Trophoblast cell (in vitro differentiated cells and primary cell): ENCODE results near the gene PRKAA1.

ENCODE experiments used
- DNase-seq, 2 donors: peaks; one replicate each; pipeline ENCODE4 v3.0.0-alpha.2; 2016
- H2AFZ ChIP-seq: 2 replicates; pipeline ENCODE4 v1.6.1; 2013; ENCODE audit warnings: low read length, moderate library complexity, mild to moderate bottlenecking; ENCODE audit not compliant: insufficient read depth, poor library complexity
- H2AK5ac ChIP-seq: 2 replicates; pipeline ENCODE4 v1.6.1; 2013; ENCODE audit warnings: mild to moderate bottlenecking, low read length
- H2BK120ac ChIP-seq: 2 replicates; pipeline ENCODE4 v1.6.1; 2013; ENCODE audit warnings: low read length, mild to moderate bottlenecking, moderate library complexity; ENCODE audit not compliant: insufficient read depth, poor library complexity
- H2BK12ac ChIP-seq: 2 replicates; pipeline ENCODE4 v1.6.1; 2013; ENCODE audit warnings: mild to moderate bottlenecking, low read length, moderate library complexity
- H2BK5ac ChIP-seq: 2 replicates; pipeline ENCODE4 v1.6.1; 2013; ENCODE audit warnings: low read length, low read depth, moderate library complexity, mild to moderate bottlenecking; ENCODE audit not compliant: poor library complexity
- H3K14ac ChIP-seq: 2 replicates; pipeline ENCODE4 v1.6.1; 2013; ENCODE audit warnings: mild to moderate bottlenecking, low read length
- H3K18ac ChIP-seq: 2 replicates; pipeline ENCODE4 v1.6.1; 2013; ENCODE audit warnings: mild to moderate bottlenecking, low read length
- H3K23ac ChIP-seq: 2 replicates; pipeline ENCODE4 v1.6.1; 2013; ENCODE audit warnings: low read length
- H3K27ac ChIP-seq: 2 replicates; pipeline ENCODE4 v1.5.1; 2013; ENCODE audit warnings: low read depth, mild to moderate bottlenecking, inconsistent platforms, low read length, moderate library complexity
- H3K27me3 ChIP-seq: 2 replicates; pipeline ENCODE4 v1.6.1; 2013; ENCODE audit warnings: inconsistent platforms, mild to moderate bottlenecking, low read length, moderate library complexity; ENCODE audit not compliant: insufficient read depth
- H3K36me3 ChIP-seq, 2 experiments: 1 replicate in 1 of 2; 2 replicates in 1 of 2; pipeline ENCODE4 v1.6.1; 2013; ENCODE audit warnings: low read length in 2 of 2, mild to moderate bottlenecking in 2 of 2, moderate library complexity in 1 of 2; ENCODE audit not compliant: insufficient read depth in 2 of 2, control insufficient read depth in 1 of 2
- H3K4ac ChIP-seq: 2 replicates; pipeline ENCODE4 v1.6.1; 2013; ENCODE audit warnings: low read depth, mild to moderate bottlenecking, low read length, moderate library complexity
- H3K4me1 ChIP-seq, 2 experiments: 1 replicate in 1 of 2; 2 replicates in 1 of 2; pipeline ENCODE4 v1.6.1; 2013; ENCODE audit warnings: low read length in 2 of 2, mild to moderate bottlenecking in 2 of 2, moderate library complexity in 1 of 2; ENCODE audit not compliant: insufficient read depth in 2 of 2, control insufficient read depth in 1 of 2
- H3K4me2 ChIP-seq: 2 replicates; pipeline ENCODE4 v1.6.1; 2013; ENCODE audit warnings: inconsistent platforms, mild to moderate bottlenecking, low read length, moderate library complexity
- H3K4me3 ChIP-seq: 2 replicates; pipeline ENCODE4 v1.5.1; 2013; ENCODE audit warnings: mild to moderate bottlenecking, low read depth, low read length, inconsistent platforms
- H3K79me1 ChIP-seq: one replicate; pipeline ENCODE4 v1.6.1; 2013; ENCODE audit warnings: low read length
- H3K79me2 ChIP-seq: 2 replicates; pipeline ENCODE4 v1.6.1; 2013; ENCODE audit warnings: low read length, mild to moderate bottlenecking; ENCODE audit not compliant: control insufficient read depth, insufficient read depth, poor library complexity
- H3K9ac ChIP-seq: 2 replicates; pipeline ENCODE4 v1.6.1; 2013; ENCODE audit warnings: mild to moderate bottlenecking, low read length
- H3K9me3 ChIP-seq: 2 replicates; pipeline ENCODE4 v1.6.1; 2013; ENCODE audit warnings: low read depth, mild to moderate bottlenecking, control low read depth, inconsistent platforms, low read length; ENCODE audit not compliant: insufficient read depth
- H4K12ac ChIP-seq: 2 replicates; pipeline ENCODE4 v1.6.1; 2013; ENCODE audit warnings: low read depth, mild to moderate bottlenecking, low read length, moderate library complexity
- H4K8ac ChIP-seq: 2 replicates; pipeline ENCODE4 v1.6.1; 2013; ENCODE audit warnings: low read depth, mild to moderate bottlenecking, low read length, moderate library complexity
- H4K91ac ChIP-seq: one replicate; pipeline ENCODE4 v1.6.1; 2013; ENCODE audit warnings: low read depth, mild to moderate bottlenecking, low read length, moderate library complexity
- WGBS: extraction: QIAGEN DNeasy Blood & Tissue Kit; methylation state at CpG from one replicate; pipeline ENCODE4 v1.1.7; 2013; ENCODE audit warnings: missing lambda C conversion rate; ENCODE audit not compliant: insufficient read length, insufficient coverage; ENCODE audit errors: extremely low coverage; 5-methylcytosine and 5-hydroxymethylcytosine counted together

PRKAA1 gene

GRCh38 chr5:40774623-40775022, 23.6 kb downstream of the PRKAA1 start:
- Histone ChIP-seq H2AK5ac (no peak overlapping the region), H3K14ac (no peak overlapping the region), H3K18ac (no peak overlapping the region), H2AFZ (no peak overlapping the region), H3K79me2 (no peaks in the 10 kb centered on the region), H3K9me3 (no peaks in the 10 kb centered on the region), H4K91ac (no peak overlapping the region), H4K12ac (no peak overlapping the region), H3K4me3 (no peak overlapping the region), H3K4ac (no peak overlapping the region), H3K23ac (no peak overlapping the region), H4K8ac (no peak overlapping the region), H2BK12ac (no peak overlapping the region), H3K4me1 (no peaks in the 10 kb centered on the region), H2BK120ac (no peak overlapping the region), H2BK5ac (no peak overlapping the region), H3K27ac (no peak overlapping the region), H3K4me2 (no peak overlapping the region), H3K36me3 (peaks cover 5 to 10% of the 10 kb centered on the region in 2 experiments), H3K27me3 (no peaks in the 10 kb centered on the region), H3K79me1 (no peaks in the 10 kb centered on the region), H3K9ac (no peak overlapping the region)
- WGBS, result no CpG with 5 or more reads among the region's 1 CpG
- DNase-seq, result no peak

- H3K9me3 ChIP-seq, result no peaks in the 10 kb centered on the region
- H3K27me3 ChIP-seq, result no peaks in the 10 kb centered on the region
- no peak overlapping the region for H3K27ac ChIP-seq
- H2BK120ac ChIP-seq, result no peak overlapping the region
- no peak overlapping the region for H4K8ac ChIP-seq
- peaks cover 5 to 12% of the 10 kb centered on the region in 2 experiments for H3K36me3 ChIP-seq
- H3K4me1 ChIP-seq, result no peaks in the 10 kb centered on the region
- H3K79me1 ChIP-seq, result no peaks in the 10 kb centered on the region
- DNase-seq, result no peak
- H3K4ac ChIP-seq, result no peak overlapping the region
- H3K4me2 ChIP-seq, result no peak overlapping the region
- no peak overlapping the region for H3K23ac ChIP-seq
- no peak overlapping the region for H3K9ac ChIP-seq
- no peaks in the 10 kb centered on the region for H3K79me2 ChIP-seq
- no peak overlapping the region for H3K18ac ChIP-seq
- no peak overlapping the region for H2BK12ac ChIP-seq
- WGBS, result no CpG with 5 or more reads among the region's 5 CpGs
- H4K12ac ChIP-seq, result no peak overlapping the region
- H2AFZ ChIP-seq, result no peak overlapping the region
- H4K91ac ChIP-seq, result no peak overlapping the region
- no peak overlapping the region for H2AK5ac ChIP-seq
- no peak overlapping the region for H3K14ac ChIP-seq
- H2BK5ac ChIP-seq, result no peak overlapping the region
- H3K4me3 ChIP-seq, result no peak overlapping the region
These were observed 27.4 kb downstream of the PRKAA1 start for GRCh38 chr5:40770764-40771163.

- WGBS, result no CpG with 5 or more reads among the region's 2 CpGs
- H3K18ac ChIP-seq, result no peak overlapping the region
- H4K8ac ChIP-seq, result no peak overlapping the region
- DNase-seq, result no peak
- no peak overlapping the region for H2AK5ac ChIP-seq
- H3K9me3 ChIP-seq, result no peaks in the 10 kb centered on the region
- no peak overlapping the region for H2BK5ac ChIP-seq
- no peak overlapping the region for H3K14ac ChIP-seq
- H2BK12ac ChIP-seq, result no peak overlapping the region
- no peak overlapping the region for H4K91ac ChIP-seq
- H3K4me2 ChIP-seq, result no peak overlapping the region
- no peak overlapping the region for H3K4ac ChIP-seq
- H3K27ac ChIP-seq, result no peak overlapping the region
- H3K27me3 ChIP-seq, result no peaks in the 10 kb centered on the region
- H3K4me3 ChIP-seq, result no peak overlapping the region
- no peaks in the 10 kb centered on the region for H3K4me1 ChIP-seq
- peaks cover 5 to 10% of the 10 kb centered on the region in 2 experiments for H3K36me3 ChIP-seq
- H3K23ac ChIP-seq, result no peak overlapping the region
- no peak overlapping the region for H2AFZ ChIP-seq
- no peaks in the 10 kb centered on the region for H3K79me2 ChIP-seq
- H2BK120ac ChIP-seq, result no peak overlapping the region
- no peaks in the 10 kb centered on the region for H3K79me1 ChIP-seq
- no peak overlapping the region for H4K12ac ChIP-seq
- H3K9ac ChIP-seq, result no peak overlapping the region
These were observed 35.5 kb downstream of the PRKAA1 start for GRCh38 chr5:40762705-40763104.

GRCh38 chr5:40757400-40757799, 40.8 kb downstream of the PRKAA1 start:
- no peak overlapping the region for H3K18ac ChIP-seq
- peak in 1 of 2 donors; percentile 25 for DNase-seq
- no peak overlapping the region for H2BK120ac ChIP-seq
- no peak overlapping the region for H4K8ac ChIP-seq
- H3K4me2 ChIP-seq, result no peak overlapping the region
- no peaks in the 10 kb centered on the region for H3K79me2 ChIP-seq
- no peaks in the 10 kb centered on the region for H3K79me1 ChIP-seq
- no peak overlapping the region for H3K23ac ChIP-seq
- H3K4me1 ChIP-seq, result no peaks in the 10 kb centered on the region
- no peaks in the 10 kb centered on the region for H3K27me3 ChIP-seq
- H3K9me3 ChIP-seq, result no peaks in the 10 kb centered on the region
- no peak overlapping the region for H2BK12ac ChIP-seq
- H3K9ac ChIP-seq, result no peak overlapping the region
- H2AFZ ChIP-seq, result no peak overlapping the region
- H4K12ac ChIP-seq, result no peak overlapping the region
- no CpG with 5 or more reads among the region's 2 CpGs for WGBS
- no peak overlapping the region for H3K14ac ChIP-seq
- no peak overlapping the region for H2BK5ac ChIP-seq
- H2AK5ac ChIP-seq, result no peak overlapping the region
- H3K4ac ChIP-seq, result no peak overlapping the region
- H3K27ac ChIP-seq, result no peak overlapping the region
- no peak overlapping the region for H3K4me3 ChIP-seq
- H4K91ac ChIP-seq, result no peak overlapping the region
- peaks cover 3 to 7% of the 10 kb centered on the region in 2 experiments for H3K36me3 ChIP-seq
